WTC11 (cell line): ENCODE measurements around the gene AXDND1. TPM values are rescaled to one million over a fixed set of nuclear protein-coding genes. Genes with fewer than 3 reads are reported as not detected.
"Not testable (repeated sequence)": the region's sequence is repeated elsewhere in the genome, so short reads cannot be mapped to it uniquely, and the experiment has no call there.

Source experiments
- ATAC-seq: fragments of 200-7000 bp; cut with Tn5 transposase; 2 replicates; pipeline ENCODE4 v1.10.0; 2021; ENCODE audit warnings: mild to moderate bottlenecking, moderate library complexity
- CTCF ChIA-PET: fragments of 300-600 bp; sonication (Branson Sonifier 250); formaldehyde crosslinking; loops from one replicate; lab custom pipeline; 2021; ENCODE audit warnings: antibody characterized with exemption; lab: Charles Lee
- POLR2A ChIA-PET: fragments of 350-600 bp; sonication (Branson Sonifier 250); formaldehyde crosslinking; loops from one replicate; lab custom pipeline; 2021; ENCODE audit warnings: antibody characterized with exemption; lab: Charles Lee
- DNase-seq: peaks from one replicate; pipeline ENCODE4 v3.0.0; 2021; ENCODE audit warnings: low spot score
- H3K27ac Mint-ChIP-seq: 2 replicates; pipeline ENCODE4 v1.8.0; 2021; ENCODE audit warnings: mixed read lengths
- H3K27me3 Mint-ChIP-seq: 2 replicates; pipeline ENCODE4 v1.8.0; 2021; ENCODE audit warnings: low read depth, mild to moderate bottlenecking, moderate library complexity, mixed read lengths
- H3K36me3 Mint-ChIP-seq: 2 replicates; pipeline ENCODE4 v1.8.0; 2021; ENCODE audit warnings: mixed read lengths
- H3K4me1 Mint-ChIP-seq: 2 replicates; pipeline ENCODE4 v1.8.0; 2022; ENCODE audit warnings: mixed read lengths
- H3K4me3 Mint-ChIP-seq: 2 replicates; pipeline ENCODE4 v1.8.0; 2021; ENCODE audit warnings: mild to moderate bottlenecking, moderate library complexity, mixed read lengths
- H3K9me3 Mint-ChIP-seq: 2 replicates; pipeline ENCODE4 v1.8.0; 2021; ENCODE audit warnings: mixed read lengths
- ATF2 ChIP-seq: sonication (generic); formaldehyde crosslinking; IDR thresholded peaks from 2 replicates; pipeline ENCODE4 v1.8.1; 2022; ENCODE audit warnings: low read depth, missing genetic modification reagents, borderline replicate concordance
- ESRRA ChIP-seq: sonication (generic); formaldehyde crosslinking; IDR thresholded peaks from 2 replicates; pipeline ENCODE4 v1.8.1; 2022; ENCODE audit warnings: mild to moderate bottlenecking, missing genetic modification reagents, borderline replicate concordance
- FOXP4 ChIP-seq: sonication (generic); formaldehyde crosslinking; IDR thresholded peaks from 2 replicates; pipeline ENCODE4 v1.8.0; 2022; ENCODE audit warnings: mild to moderate bottlenecking, missing genetic modification reagents
- IRF1 ChIP-seq: sonication (generic); formaldehyde crosslinking; IDR thresholded peaks from 2 replicates; pipeline ENCODE4 v1.8.0; 2023; ENCODE audit warnings: missing genetic modification reagents
- ZNF138 ChIP-seq: sonication (generic); formaldehyde crosslinking; conservative IDR thresholded peaks from 2 replicates; pipeline ENCODE4 v1.8.1; 2022; ENCODE audit warnings: mild to moderate bottlenecking, moderate library complexity, missing genetic modification reagents
- ZNF317 ChIP-seq: sonication (generic); formaldehyde crosslinking; IDR thresholded peaks from 2 replicates; pipeline ENCODE4 v1.8.1; 2023; ENCODE audit warnings: low read depth, mild to moderate bottlenecking, moderate library complexity, missing genetic modification reagents, borderline replicate concordance
- ZNF423 ChIP-seq: fragments of 250-450 bp; sonication (Bioruptor Pico); IDR thresholded peaks from 2 replicates; pipeline ENCODE4 v2.1.2; 2022; ENCODE audit warnings: mild to moderate bottlenecking, moderate library complexity
- ZNF671 ChIP-seq: fragments of 250-450 bp; sonication (Bioruptor Pico); IDR thresholded peaks from 2 replicates; pipeline ENCODE4 v1.8.0; 2021; ENCODE audit warnings: mild to moderate bottlenecking
- total RNA-seq: library from RNA; stranded (reverse); gene quantifications from 3 replicates; pipeline ENCODE4 v1.2.3, GENCODE V29; 2021
- TF ChIP-seq, protein P1 (sequence below): sonication (generic); formaldehyde crosslinking; IDR thresholded peaks from 2 replicates; pipeline ENCODE4 v1.8.0; 2022; ENCODE audit warnings: mild to moderate bottlenecking, missing genetic modification reagents
- TF ChIP-seq, protein P2 (sequence below): sonication (generic); formaldehyde crosslinking; IDR thresholded peaks from 2 replicates; pipeline ENCODE4 v1.8.0; 2023; ENCODE audit warnings: missing genetic modification reagents, mild to moderate bottlenecking, borderline replicate concordance
- TF ChIP-seq, protein P3 (sequence below): sonication (generic); formaldehyde crosslinking; conservative IDR thresholded peaks from 2 replicates; pipeline ENCODE4 v1.8.1; 2023; ENCODE audit warnings: mild to moderate bottlenecking, low read depth, missing genetic modification reagents, moderate library complexity

AXDND1 gene
- total RNA-seq, 1 experiment from 2014 or later, result not detected

DNA sequence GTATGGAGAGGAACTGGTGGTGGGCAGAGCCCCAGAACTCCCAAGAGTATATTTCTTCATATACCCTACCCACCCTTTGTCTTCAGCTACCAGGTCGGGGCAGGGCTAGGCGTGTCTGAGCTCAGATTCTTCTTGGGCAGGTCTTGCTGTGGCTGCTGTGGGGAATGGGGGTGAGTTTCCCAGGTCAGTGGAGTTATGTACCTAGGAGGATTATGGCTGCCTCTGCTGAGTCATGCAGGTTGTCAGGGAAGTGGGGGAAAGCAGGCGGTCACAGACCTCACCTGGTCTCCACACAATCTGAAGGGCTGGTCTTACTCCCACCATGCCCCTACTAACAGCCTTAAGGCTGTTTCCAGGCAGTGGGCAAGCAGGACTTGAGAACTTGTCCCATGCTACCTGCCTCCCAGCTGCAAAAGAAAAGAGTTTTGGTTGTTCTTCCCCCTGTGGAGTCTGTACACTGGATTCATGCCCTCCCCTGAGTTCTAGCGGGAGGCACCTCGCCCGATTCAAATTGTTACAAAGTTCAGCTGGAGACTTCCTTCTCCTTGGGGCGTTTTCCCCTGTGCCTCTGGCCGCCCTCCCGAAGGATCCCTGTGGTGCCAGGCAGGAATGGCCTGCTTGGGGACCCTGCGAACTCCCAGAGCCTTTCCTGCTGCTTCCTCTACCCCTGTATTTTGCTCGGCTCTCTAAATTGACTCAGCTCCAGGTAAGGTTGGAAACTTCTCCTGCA is 151.4 kb downstream of the AXDND1 start:
- Mint-ChIP-seq H3K36me3 (peaks cover 6% of the 10 kb centered on the region; the same call in 1 of the 2 replicates), H3K4me3 (no peak overlapping the region), H3K9me3 (peaks cover 35% of the 10 kb centered on the region), H3K27ac (no peak overlapping the region), H3K4me1 (peaks cover 31% of the 10 kb centered on the region), H3K27me3 (no peaks in the 10 kb centered on the region; the same call in 1 of the 2 replicates)
- ChIA-PET POLR2A (no interaction called here), CTCF (interaction anchor here (1.0 kb wide), 1 partner anchor 189 kb away, joined by 3 read pairs; no protein-coding TSS in a partner anchor)
- ATAC-seq, result no peak
- DNase-seq, result no peak
- TF ChIP-seq, protein P1, sequence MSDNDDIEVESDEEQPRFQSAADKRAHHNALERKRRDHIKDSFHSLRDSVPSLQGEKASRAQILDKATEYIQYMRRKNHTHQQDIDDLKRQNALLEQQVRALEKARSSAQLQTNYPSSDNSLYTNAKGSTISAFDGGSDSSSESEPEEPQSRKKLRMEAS (CRISPR knock-in tag), result no peak
- TF ChIP-seq, protein P2, sequence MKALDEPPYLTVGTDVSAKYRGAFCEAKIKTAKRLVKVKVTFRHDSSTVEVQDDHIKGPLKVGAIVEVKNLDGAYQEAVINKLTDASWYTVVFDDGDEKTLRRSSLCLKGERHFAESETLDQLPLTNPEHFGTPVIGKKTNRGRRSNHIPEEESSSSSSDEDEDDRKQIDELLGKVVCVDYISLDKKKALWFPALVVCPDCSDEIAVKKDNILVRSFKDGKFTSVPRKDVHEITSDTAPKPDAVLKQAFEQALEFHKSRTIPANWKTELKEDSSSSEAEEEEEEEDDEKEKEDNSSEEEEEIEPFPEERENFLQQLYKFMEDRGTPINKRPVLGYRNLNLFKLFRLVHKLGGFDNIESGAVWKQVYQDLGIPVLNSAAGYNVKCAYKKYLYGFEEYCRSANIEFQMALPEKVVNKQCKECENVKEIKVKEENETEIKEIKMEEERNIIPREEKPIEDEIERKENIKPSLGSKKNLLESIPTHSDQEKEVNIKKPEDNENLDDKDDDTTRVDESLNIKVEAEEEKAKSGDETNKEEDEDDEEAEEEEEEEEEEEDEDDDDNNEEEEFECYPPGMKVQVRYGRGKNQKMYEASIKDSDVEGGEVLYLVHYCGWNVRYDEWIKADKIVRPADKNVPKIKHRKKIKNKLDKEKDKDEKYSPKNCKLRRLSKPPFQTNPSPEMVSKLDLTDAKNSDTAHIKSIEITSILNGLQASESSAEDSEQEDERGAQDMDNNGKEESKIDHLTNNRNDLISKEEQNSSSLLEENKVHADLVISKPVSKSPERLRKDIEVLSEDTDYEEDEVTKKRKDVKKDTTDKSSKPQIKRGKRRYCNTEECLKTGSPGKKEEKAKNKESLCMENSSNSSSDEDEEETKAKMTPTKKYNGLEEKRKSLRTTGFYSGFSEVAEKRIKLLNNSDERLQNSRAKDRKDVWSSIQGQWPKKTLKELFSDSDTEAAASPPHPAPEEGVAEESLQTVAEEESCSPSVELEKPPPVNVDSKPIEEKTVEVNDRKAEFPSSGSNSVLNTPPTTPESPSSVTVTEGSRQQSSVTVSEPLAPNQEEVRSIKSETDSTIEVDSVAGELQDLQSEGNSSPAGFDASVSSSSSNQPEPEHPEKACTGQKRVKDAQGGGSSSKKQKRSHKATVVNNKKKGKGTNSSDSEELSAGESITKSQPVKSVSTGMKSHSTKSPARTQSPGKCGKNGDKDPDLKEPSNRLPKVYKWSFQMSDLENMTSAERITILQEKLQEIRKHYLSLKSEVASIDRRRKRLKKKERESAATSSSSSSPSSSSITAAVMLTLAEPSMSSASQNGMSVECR (CRISPR knock-in tag), result no peak

DNA sequence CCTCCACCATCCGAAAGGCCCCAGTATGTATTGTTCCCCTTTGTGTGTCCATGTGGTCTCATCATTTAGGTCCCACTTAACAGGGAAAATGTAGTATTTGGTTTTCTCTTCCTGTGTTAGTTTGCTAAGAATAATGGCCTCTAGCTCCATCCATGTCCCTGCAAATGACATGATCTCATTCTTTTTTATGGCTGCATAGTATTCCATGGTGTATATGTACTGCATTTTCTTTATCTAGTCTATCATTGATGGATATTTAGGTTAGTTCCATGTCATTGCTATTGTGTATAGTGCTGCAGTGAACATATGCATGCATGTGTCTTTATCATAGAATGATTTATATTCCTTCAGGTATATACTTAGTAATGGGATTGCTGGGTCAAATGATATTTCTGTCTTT is 152.8 kb downstream of the AXDND1 start:
- CTCF ChIA-PET, result not testable (repeated sequence)

GRCh38 chr1:179529482-179530195 is 163.9 kb downstream of the AXDND1 start:
- ATAC-seq (peak; percentile 96), DNase-seq (peak; percentile 26)
- Mint-ChIP-seq H3K27me3 (peaks cover 8% of the 10 kb centered on the region), H3K4me3 (0 out of 2 replicates have a peak overlapping the region, but pooled peaks have one; percentile 27), H3K27ac (peak overlapping the region; percentile 75), H3K9me3 (peaks cover 21% of the 10 kb centered on the region), H3K36me3 (peaks cover 14% of the 10 kb centered on the region), H3K4me1 (peaks cover 48% of the 10 kb centered on the region)
- ChIA-PET POLR2A (interaction anchor here (0.6 kb wide), 1 partner anchor 55 kb away, joined by 4 read pairs; no protein-coding TSS in a partner anchor), CTCF (interaction anchor here (0.6 to 1.3 kb wide), 4 partner anchors 56 to 285 kb away, joined by 3 to 6 read pairs (median 4); no protein-coding TSS in a partner anchor)
- TF ChIP-seq, protein P1 (CRISPR knock-in tag), result peak; percentile 12; the same call in 1 of the 2 replicates
- TF ChIP-seq ZNF671 (CRISPR knock-in tag), result no peak

More for the DNA sequence above, 152.8 kb downstream of the AXDND1 start:
- ATAC-seq, H3K36me3 Mint-ChIP-seq, POLR2A ChIA-PET, H3K27ac Mint-ChIP-seq, H3K27me3 Mint-ChIP-seq, DNase-seq, H3K4me3 Mint-ChIP-seq: not testable (repeated sequence)
- Mint-ChIP-seq H3K9me3 (peaks cover 25% of the 10 kb centered on the region), H3K4me1 (peaks cover 31% of the 10 kb centered on the region)

DNA sequence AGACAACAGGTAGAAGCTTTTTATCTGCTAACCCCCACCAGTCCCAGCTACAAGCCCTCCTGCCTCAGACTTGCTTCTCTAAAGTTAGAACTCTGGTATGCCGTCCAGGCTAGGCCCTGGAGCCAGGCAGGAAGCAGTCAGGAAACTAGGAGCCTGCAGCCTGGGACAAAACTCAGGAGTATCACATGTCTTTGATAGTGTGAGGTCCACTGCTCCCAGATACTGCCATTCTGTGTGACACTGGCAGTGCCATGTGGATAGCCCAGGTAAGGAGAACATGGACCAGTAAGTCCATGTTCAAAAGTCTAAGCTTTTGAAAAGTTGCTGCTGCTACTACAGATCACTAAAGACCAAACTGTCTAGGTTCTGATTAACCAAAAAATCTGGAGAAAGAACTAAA is 164.6 kb downstream of the AXDND1 start:
- Mint-ChIP-seq H3K4me3 (no peak overlapping the region), H3K36me3 (peaks cover 18% of the 10 kb centered on the region), H3K4me1 (peaks cover 44% of the 10 kb centered on the region), H3K27ac (no peak overlapping the region), H3K27me3 (peaks cover 8% of the 10 kb centered on the region), H3K9me3 (peaks cover 24% of the 10 kb centered on the region)
- DNase-seq (no peak), ATAC-seq (no peak)
- TF ChIP-seq ATF2 (CRISPR knock-in tag) (no peak), ZNF423 (CRISPR knock-in tag) (no peak), ZNF138 (CRISPR knock-in tag) (no peak), IRF1 (CRISPR knock-in tag) (no peak), FOXP4 (CRISPR knock-in tag) (no peak), ESRRA (no peak), ZNF317 (CRISPR knock-in tag) (no peak)
- TF ChIP-seq, protein P3, sequence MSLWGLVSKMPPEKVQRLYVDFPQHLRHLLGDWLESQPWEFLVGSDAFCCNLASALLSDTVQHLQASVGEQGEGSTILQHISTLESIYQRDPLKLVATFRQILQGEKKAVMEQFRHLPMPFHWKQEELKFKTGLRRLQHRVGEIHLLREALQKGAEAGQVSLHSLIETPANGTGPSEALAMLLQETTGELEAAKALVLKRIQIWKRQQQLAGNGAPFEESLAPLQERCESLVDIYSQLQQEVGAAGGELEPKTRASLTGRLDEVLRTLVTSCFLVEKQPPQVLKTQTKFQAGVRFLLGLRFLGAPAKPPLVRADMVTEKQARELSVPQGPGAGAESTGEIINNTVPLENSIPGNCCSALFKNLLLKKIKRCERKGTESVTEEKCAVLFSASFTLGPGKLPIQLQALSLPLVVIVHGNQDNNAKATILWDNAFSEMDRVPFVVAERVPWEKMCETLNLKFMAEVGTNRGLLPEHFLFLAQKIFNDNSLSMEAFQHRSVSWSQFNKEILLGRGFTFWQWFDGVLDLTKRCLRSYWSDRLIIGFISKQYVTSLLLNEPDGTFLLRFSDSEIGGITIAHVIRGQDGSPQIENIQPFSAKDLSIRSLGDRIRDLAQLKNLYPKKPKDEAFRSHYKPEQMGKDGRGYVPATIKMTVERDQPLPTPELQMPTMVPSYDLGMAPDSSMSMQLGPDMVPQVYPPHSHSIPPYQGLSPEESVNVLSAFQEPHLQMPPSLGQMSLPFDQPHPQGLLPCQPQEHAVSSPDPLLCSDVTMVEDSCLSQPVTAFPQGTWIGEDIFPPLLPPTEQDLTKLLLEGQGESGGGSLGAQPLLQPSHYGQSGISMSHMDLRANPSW (CRISPR knock-in tag), result no peak
- ChIA-PET POLR2A (interaction anchor here (0.6 kb wide), 1 partner anchor 54 kb away, joined by 4 read pairs; no protein-coding TSS in a partner anchor), CTCF (no interaction called here)
